ENCODE data around the gene ADAM30.

Gene ADAM30

GRCh38 chr1:119874186-119874585, 22.1 kb downstream of the ADAM30 start:
- TF ChIP-seq ZFX (IDR thresholded peaks at IDR 0.05) = no peak
- TF ChIP-seq CTCF (conservative IDR thresholded peaks at IDR 0.05) = no peak
- H3K27ac ChIP-seq = no peak overlapping the region

DNA sequence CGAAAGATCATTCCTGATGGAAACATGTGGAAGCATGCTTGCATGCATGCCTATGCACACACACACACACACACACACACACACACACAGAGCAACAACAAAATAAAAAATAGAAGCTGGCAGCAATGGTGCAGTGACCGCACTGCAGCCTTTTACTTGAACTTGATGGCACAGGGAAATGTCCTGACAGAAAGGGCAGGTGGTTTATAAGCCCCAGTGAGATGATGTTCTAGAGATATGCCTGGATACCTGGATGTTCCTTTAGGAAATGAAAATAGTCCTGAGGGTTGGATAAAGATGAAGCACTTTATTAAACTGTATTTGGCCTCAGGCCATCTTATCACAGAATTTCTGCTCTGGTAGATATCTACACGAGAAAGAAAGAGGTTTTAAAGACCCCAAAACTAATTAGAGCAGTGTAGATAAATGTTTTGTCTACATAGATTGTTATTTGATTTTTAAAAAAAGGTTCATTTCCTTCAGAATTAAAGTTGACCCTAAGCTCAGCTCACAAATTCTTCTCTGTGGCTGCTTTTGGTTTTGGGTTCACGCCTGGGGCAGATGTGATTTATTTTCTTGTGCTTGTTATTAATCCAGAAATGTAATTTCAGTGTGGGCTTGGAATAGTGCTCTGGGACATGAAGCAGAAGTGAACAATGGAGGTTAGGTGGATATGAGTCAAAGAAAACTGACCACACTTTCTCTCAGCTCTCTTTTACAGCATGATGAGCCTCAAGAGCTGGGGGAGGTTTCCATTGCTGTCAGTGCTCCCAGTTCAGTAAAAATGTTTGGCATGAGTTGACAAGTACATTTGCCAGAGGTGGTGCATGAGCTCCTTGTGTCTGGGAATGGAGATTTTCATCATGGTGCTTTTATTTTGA, 22.9 kb downstream of the ADAM30 start:
- H3K27ac ChIP-seq = no peak overlapping the region
- TF ChIP-seq ZFX (IDR thresholded peaks at IDR 0.05) (no peak), CTCF (conservative IDR thresholded peaks at IDR 0.05) (no peak)

DNA sequence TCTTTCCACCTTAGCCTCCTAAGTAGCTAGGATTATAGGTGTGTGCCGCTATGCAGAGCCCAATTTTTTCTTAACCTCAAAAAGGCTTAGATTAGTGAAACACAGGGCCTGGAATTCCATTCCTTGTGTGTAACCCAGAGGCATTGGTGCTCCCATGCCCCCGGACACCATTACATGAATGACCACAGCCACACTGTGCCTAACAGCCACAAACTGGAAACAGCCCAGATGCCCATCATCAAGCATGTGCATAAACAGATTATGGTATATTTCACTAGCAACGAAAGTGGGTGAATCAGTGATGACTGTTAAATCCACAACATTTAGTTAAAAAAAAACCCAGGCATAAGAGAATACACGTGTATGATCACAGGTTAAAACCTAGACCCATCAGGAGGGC, 24.4 kb downstream of the ADAM30 start:
- TF ChIP-seq ZFX (IDR thresholded peaks at IDR 0.05) = no peak
- TF ChIP-seq CTCF (conservative IDR thresholded peaks at IDR 0.05) = no peak
- H3K27ac ChIP-seq = no peak overlapping the region

- H3K27ac ChIP-seq = peak overlapping the region; percentile 1
- no peak for TF ChIP-seq ZFX (IDR thresholded peaks at IDR 0.05)
- TF ChIP-seq CTCF (conservative IDR thresholded peaks at IDR 0.05) = peak; percentile 98
These were observed 25.3 kb downstream of the ADAM30 start for GRCh38 chr1:119870917-119871596.

DNA sequence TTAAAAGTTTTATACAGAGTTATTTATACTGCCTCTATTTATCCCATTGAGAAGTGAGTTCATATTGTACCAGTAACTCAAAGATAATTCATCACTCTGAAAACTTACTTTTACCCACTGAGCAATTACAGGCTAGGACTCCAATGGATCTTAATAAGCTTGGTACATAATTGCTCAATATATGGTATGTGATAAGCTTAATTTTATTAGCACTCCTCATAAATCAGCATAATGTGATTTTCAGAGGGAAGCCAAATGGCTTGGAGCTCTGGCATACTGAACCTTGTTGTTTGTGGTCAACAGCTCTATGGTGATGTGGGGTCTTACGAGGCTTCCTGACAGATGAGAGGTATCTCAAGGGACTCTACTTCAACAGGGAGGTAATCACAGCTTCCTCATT, 26.3 kb downstream of the ADAM30 start:
- H3K27ac ChIP-seq = peak overlapping the region; percentile 1; the same call in 1 of the 2 replicates
- TF ChIP-seq CTCF (conservative IDR thresholded peaks at IDR 0.05) (no peak), ZFX (IDR thresholded peaks at IDR 0.05) (no peak)

DNA sequence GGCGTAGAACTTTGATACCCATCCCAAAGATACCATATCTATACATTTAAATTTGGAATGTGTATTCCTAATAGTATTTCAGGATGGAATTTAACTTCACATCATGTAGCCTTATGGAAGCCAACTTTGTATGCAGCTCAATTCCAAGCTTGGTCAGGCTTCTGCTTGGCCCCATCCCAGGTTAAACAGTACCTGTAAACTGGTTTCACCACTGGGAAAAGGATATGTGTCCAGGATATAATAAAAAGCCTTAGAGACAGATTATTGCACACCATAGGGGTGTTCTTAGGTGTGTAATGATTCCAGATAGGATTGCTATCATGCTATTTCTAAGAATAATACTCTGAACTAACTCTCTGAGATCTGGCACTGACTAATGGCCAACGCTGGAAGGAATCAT, 28.1 kb downstream of the ADAM30 start:
- no peak for TF ChIP-seq CTCF (conservative IDR thresholded peaks at IDR 0.05)
- TF ChIP-seq ZFX (IDR thresholded peaks at IDR 0.05) = no peak
- H3K27ac ChIP-seq = peak overlapping the region; percentile 93

DNA sequence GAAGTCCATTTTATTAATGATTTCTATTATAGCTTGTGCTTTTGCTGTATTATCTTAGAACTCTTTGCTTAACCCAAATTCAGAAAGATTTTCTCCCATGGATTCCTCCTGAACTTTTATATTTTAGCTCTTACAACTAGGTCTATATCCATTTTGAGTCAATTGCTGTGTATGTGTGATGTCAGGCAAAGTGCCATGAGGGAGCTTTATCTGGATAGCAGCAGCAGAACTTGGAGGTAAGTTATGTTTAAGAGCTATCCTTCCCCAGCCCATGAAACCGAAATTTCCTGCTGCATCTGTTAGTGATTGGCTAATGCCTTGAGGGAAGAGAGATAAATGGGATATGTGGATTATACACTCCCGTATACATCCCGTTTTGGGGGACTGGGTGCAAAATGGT, 29.9 kb downstream of the ADAM30 start:
- peak overlapping the region; percentile 29; the same call in 1 of the 2 replicates for H3K27ac ChIP-seq
- TF ChIP-seq ZFX (IDR thresholded peaks at IDR 0.05) (no peak), CTCF (conservative IDR thresholded peaks at IDR 0.05) (no peak)
